ENCODE measurements around the gene RCOR1. TPM values are rescaled to one million over a fixed set of nuclear protein-coding genes. Genes with fewer than 3 reads are reported as not detected.

RCOR1 gene
- total and polyA plus RNA-seq, 2 donors (not counting 1 experiment from before 2014, with no cell fraction given), result 8.7 to 37.1 TPM

- peaks cover 4% of the 10 kb centered on the region for H3K4me1 Mint-ChIP-seq
- H3K27me3 Mint-ChIP-seq, result no peaks in the 10 kb centered on the region
- DNase-seq (no peak), ATAC-seq (ENCODE audit: low read depth) (no peak)
- no peak overlapping the region for H2AFZ ChIP-seq (ENCODE audit: insufficient read depth, low read depth, low read length, poor library complexity, severe bottlenecking)
- no peaks in the 10 kb centered on the region for H3K27me3 ChIP-seq (replicated peaks in 1 of 4; ENCODE audit: control extremely low read depth in 1 of 4, control insufficient read depth in 3 of 4, insufficient read depth in 4 of 4, low read length in 3 of 4)
- H3K4me3 ChIP-seq (ENCODE audit: control extremely low read depth in 1 of 5, extremely low read depth in 1 of 5, insufficient read depth in 1 of 5, low read depth in 2 of 5, low read length in 4 of 5), result no peak overlapping the region
- H3K79me2 ChIP-seq (ENCODE audit: control insufficient read depth, insufficient read depth, low read length), result peaks cover 7% of the 10 kb centered on the region
- peaks cover 3 to 13% (median 7%) of the 10 kb centered on the region in 3 donors for H3K9me3 ChIP-seq (ENCODE audit: control extremely low read depth in 1 of 3, control insufficient read depth in 2 of 3, insufficient read depth in 1 of 3, low read length in 2 of 3)
- intact Hi-C loops (cut with micrococcal nuclease), result no loop called here
- 75% methylated on average over 4 of the region's 9 CpGs for WGBS (ENCODE audit: insufficient coverage)
- CTCF ChIA-PET, result interaction anchor here (2.2 kb wide), 1 partner anchor 14 kb away, joined by 11 read pairs; no protein-coding TSS in a partner anchor
- H3K27ac Mint-ChIP-seq, result peak overlapping the region; percentile 72
- peaks cover 2% of the 10 kb centered on the region for H3K9me3 Mint-ChIP-seq (ENCODE audit: insufficient read depth)
- H3K9ac ChIP-seq (ENCODE audit: low read length), result no peak overlapping the region
- POLR2A ChIA-PET, result no interaction called here
- H4K20me1 ChIP-seq (ENCODE audit: control insufficient read depth, insufficient read depth, low read length, poor library complexity, severe bottlenecking), result no peaks in the 10 kb centered on the region
- no peak overlapping the region for H3K4me2 ChIP-seq (replicated peaks; ENCODE audit: low read depth, low read length, poor library complexity, severe bottlenecking)
- no peak overlapping the region for H3K27ac ChIP-seq (ENCODE audit: low read length in 2 of 2)
- H3K36me3 ChIP-seq (replicated peaks in 1 of 2; ENCODE audit: control extremely low read depth in 1 of 2, control insufficient read depth in 1 of 2, extremely low read depth in 1 of 2, insufficient read depth in 2 of 2, low read length in 1 of 2), result peaks cover 15 to 33% of the 10 kb centered on the region in 2 experiments
- no peak overlapping the region for H3K4me3 Mint-ChIP-seq
- H3K4me1 ChIP-seq (ENCODE audit: control insufficient read depth in 2 of 2, insufficient read depth in 2 of 2, low read length in 2 of 2), result no peaks in the 10 kb centered on the region
- no peak for TF ChIP-seq CTCF (IDR thresholded peaks at IDR 0.05)
- TF ChIP-seq EZH2 (IDR thresholded peaks at IDR 0.05; ENCODE audit: borderline replicate concordance, insufficient read depth, low read depth, low read length, poor library complexity, severe bottlenecking), result no peak
These were observed 116.0 kb downstream of the RCOR1 start for GRCh38 chr14:102708494-102708893.

GRCh38 chr14:102711207-102711606, 118.8 kb downstream of the RCOR1 start:
- POLR2A ChIA-PET, result no interaction called here
- no peak overlapping the region for H3K27ac Mint-ChIP-seq
- TF ChIP-seq CTCF (IDR thresholded peaks at IDR 0.05), result peak; percentile 11
- no peak for TF ChIP-seq EZH2 (IDR thresholded peaks at IDR 0.05; ENCODE audit: borderline replicate concordance, insufficient read depth, low read depth, low read length, poor library complexity, severe bottlenecking)

More at GRCh38 chr14:102711207-102711606, 118.8 kb downstream of the RCOR1 start:
- peak; percentile 23 for DNase-seq
- Histone ChIP-seq H3K4me3 (ENCODE audit: control extremely low read depth in 1 of 5, extremely low read depth in 1 of 5, insufficient read depth in 1 of 5, low read depth in 2 of 5, low read length in 4 of 5) (no peak overlapping the region), H2AFZ (ENCODE audit: insufficient read depth, low read depth, low read length, poor library complexity, severe bottlenecking) (no peak overlapping the region), H3K4me2 (replicated peaks; ENCODE audit: low read depth, low read length, poor library complexity, severe bottlenecking) (no peak overlapping the region), H4K20me1 (ENCODE audit: control insufficient read depth, insufficient read depth, low read length, poor library complexity, severe bottlenecking) (no peaks in the 10 kb centered on the region), H3K9ac (ENCODE audit: low read length) (no peak overlapping the region), H3K4me1 (ENCODE audit: control insufficient read depth in 2 of 2, insufficient read depth in 2 of 2, low read length in 2 of 2) (no peaks in the 10 kb centered on the region), H3K27me3 (replicated peaks in 1 of 4; ENCODE audit: control extremely low read depth in 1 of 4, control insufficient read depth in 3 of 4, insufficient read depth in 4 of 4, low read length in 3 of 4) (no peaks in the 10 kb centered on the region), H3K36me3 (replicated peaks in 1 of 2; ENCODE audit: control extremely low read depth in 1 of 2, control insufficient read depth in 1 of 2, extremely low read depth in 1 of 2, insufficient read depth in 2 of 2, low read length in 1 of 2) (peaks cover 12 to 31% of the 10 kb centered on the region in 2 experiments), H3K9me3 (ENCODE audit: control extremely low read depth in 1 of 3, control insufficient read depth in 2 of 3, insufficient read depth in 1 of 3, low read length in 2 of 3) (peaks cover 0 to under 1% (median 0%) of the 10 kb centered on the region in 3 donors), H3K27ac (ENCODE audit: low read length in 2 of 2) (no peak overlapping the region), H3K79me2 (ENCODE audit: control insufficient read depth, insufficient read depth, low read length) (peaks cover 5% of the 10 kb centered on the region)
- CTCF ChIA-PET, result interaction anchor here (0.7 to 2.3 kb wide), 4 partner anchors 18 to 863 kb away, joined by 3 to 8 read pairs (median 4); no protein-coding TSS in a partner anchor
- Mint-ChIP-seq H3K4me1 (peaks cover 4% of the 10 kb centered on the region), H3K9me3 (ENCODE audit: insufficient read depth) (no peaks in the 10 kb centered on the region), H3K27me3 (no peaks in the 10 kb centered on the region), H3K4me3 (no peak overlapping the region)
- intact Hi-C loops (cut with micrococcal nuclease), result loop anchor here (5.0 kb wide), 2 partner anchors 56 to 206 kb away; no protein-coding TSS in a partner anchor
- 92% methylated on average over 5 of the region's 6 CpGs for WGBS (ENCODE audit: insufficient coverage)
- ATAC-seq (ENCODE audit: low read depth), result no peak

Measured in B cell (primary cell).